ENCODE measurements around the gene ODC1. TPM values are rescaled to one million over a fixed set of nuclear protein-coding genes. Genes with fewer than 3 reads are reported as not detected.

The ODC1 gene
- polyA plus RNA-seq, 1 of the 3 experiments (the other 2 are of a cell fraction), result 253 TPM

DNA sequence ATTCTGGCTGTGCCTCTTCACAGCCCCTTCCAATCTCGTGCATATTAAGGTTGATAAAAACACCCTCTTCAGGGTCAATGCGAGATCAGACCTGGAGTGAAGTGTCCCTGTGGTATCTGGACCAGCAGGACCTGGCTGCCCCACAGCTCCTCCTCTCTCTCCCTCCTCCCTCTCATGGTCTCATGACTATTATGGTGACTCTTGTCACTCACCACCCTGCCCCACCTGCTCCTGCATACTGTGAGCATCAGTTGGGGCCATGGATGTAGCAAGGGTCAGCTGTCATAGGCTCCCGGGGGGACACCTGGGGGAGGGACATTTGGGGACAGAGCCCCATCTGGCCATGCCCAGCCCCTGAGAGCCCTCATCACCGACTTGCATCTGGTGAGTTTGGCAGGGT is 50.2 kb downstream of the ODC1 start:
- no peaks in the 10 kb centered on the region for H3K9me2 ChIP-seq
- no peaks in the 10 kb centered on the region for H3K27me3 ChIP-seq (ENCODE audit: insufficient read depth)
- H3F3A ChIP-seq (replicated peaks; ENCODE audit: insufficient read depth), result no peaks in the 10 kb centered on the region
- H3K4me2 ChIP-seq, result no peak overlapping the region
- H3K27ac ChIP-seq (ENCODE audit: low read depth in 2 of 2, low read length in 1 of 2), result peak overlapping the region in 1 of 2 experiments; percentile 18; a peak in 2 of 4 replicates
- peaks cover 3 to 64% of the 10 kb centered on the region in 2 experiments; a peak in 2 of 4 replicates for H3K4me1 ChIP-seq (ENCODE audit: control insufficient read depth in 1 of 2, insufficient read depth in 2 of 2, low read depth in 1 of 2, low read length in 1 of 2)
- no peak overlapping the region for H2AFZ ChIP-seq (ENCODE audit: low read depth)
- H3K4me3 ChIP-seq (ENCODE audit: low read depth in 2 of 2, low read length in 1 of 2), result no peak overlapping the region
- H3K9me3 ChIP-seq, result no peaks in the 10 kb centered on the region
- TF ChIP-seq, protein P1, sequence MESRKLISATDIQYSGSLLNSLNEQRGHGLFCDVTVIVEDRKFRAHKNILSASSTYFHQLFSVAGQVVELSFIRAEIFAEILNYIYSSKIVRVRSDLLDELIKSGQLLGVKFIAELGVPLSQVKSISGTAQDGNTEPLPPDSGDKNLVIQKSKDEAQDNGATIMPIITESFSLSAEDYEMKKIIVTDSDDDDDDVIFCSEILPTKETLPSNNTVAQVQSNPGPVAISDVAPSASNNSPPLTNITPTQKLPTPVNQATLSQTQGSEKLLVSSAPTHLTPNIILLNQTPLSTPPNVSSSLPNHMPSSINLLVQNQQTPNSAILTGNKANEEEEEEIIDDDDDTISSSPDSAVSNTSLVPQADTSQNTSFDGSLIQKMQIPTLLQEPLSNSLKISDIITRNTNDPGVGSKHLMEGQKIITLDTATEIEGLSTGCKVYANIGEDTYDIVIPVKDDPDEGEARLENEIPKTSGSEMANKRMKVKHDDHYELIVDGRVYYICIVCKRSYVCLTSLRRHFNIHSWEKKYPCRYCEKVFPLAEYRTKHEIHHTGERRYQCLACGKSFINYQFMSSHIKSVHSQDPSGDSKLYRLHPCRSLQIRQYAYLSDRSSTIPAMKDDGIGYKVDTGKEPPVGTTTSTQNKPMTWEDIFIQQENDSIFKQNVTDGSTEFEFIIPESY (IDR thresholded peaks at IDR 0.05; ENCODE audit: borderline replicate concordance, low read depth), result no peak
- TF ChIP-seq GABPA (IDR thresholded peaks at IDR 0.05; ENCODE audit: low read depth), result no peak
- TF ChIP-seq POLR2AphosphoS5 (IDR thresholded peaks at IDR 0.05; ENCODE audit: low read depth, low read length), result no peak
- no peak for TF ChIP-seq FOXM1 (IDR thresholded peaks at IDR 0.05; ENCODE audit: low read depth)
- no peak for TF ChIP-seq FOSL2 (IDR thresholded peaks at IDR 0.05; ENCODE audit: borderline replicate concordance, low read depth)
- no peak for TF ChIP-seq SMC3 (IDR thresholded peaks at IDR 0.05; ENCODE audit: low read depth, low read length)
- TF ChIP-seq, protein P2, sequence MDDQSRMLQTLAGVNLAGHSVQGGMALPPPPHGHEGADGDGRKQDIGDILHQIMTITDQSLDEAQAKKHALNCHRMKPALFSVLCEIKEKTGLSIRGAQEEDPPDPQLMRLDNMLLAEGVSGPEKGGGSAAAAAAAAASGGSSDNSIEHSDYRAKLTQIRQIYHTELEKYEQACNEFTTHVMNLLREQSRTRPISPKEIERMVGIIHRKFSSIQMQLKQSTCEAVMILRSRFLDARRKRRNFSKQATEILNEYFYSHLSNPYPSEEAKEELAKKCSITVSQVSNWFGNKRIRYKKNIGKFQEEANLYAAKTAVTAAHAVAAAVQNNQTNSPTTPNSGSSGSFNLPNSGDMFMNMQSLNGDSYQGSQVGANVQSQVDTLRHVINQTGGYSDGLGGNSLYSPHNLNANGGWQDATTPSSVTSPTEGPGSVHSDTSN (IDR thresholded peaks at IDR 0.05), result no peak
- no peak for TF ChIP-seq TEAD4 (IDR thresholded peaks at IDR 0.05; ENCODE audit: borderline replicate concordance, insufficient read depth)
- no peak for TF ChIP-seq NFIC (IDR thresholded peaks at IDR 0.05; ENCODE audit: borderline replicate concordance)
- TF ChIP-seq TCF12 (IDR thresholded peaks at IDR 0.05), result no peak
- no peak for TF ChIP-seq EZH2phosphoT487 (IDR thresholded peaks at IDR 0.05; ENCODE audit: borderline replicate concordance, low read depth)
- no peak for TF ChIP-seq CHD2 (IDR thresholded peaks at IDR 0.05; ENCODE audit: low read length, partially characterized antibody)
- TF ChIP-seq GATA2 (CRISPR knock-in tag; IDR thresholded peaks at IDR 0.05), result no peak
- POLR2A ChIA-PET, result interaction anchor here (0.5 kb wide), 1 partner anchor 281 kb away, joined by 3 read pairs; no protein-coding TSS in a partner anchor
- DNase-seq, result no peak
- CTCF ChIA-PET, result interaction anchor here (0.8 to 3.8 kb wide), 4 partner anchors 11 to 257 kb away, joined by 3 to 28 read pairs (median 3); no protein-coding TSS in a partner anchor
- 0 out of 2 replicates have a peak, but pooled peaks cover 4% of the 10 kb centered on the region for H4K20me1 ChIP-seq (ENCODE audit: insufficient read depth)
- 65% methylated on average over 4 of the region's 4 CpGs for WGBS (ENCODE audit: low lambda C conversion rate)
- H3K36me3 ChIP-seq (replicated peaks in 1 of 2; ENCODE audit: control insufficient read depth in 1 of 2, insufficient read depth in 2 of 2, low read length in 1 of 2), result peaks cover 0 to 4% of the 10 kb centered on the region in 2 experiments
- H3K79me2 ChIP-seq (ENCODE audit: insufficient read depth), result no peaks in the 10 kb centered on the region
- H3K9ac ChIP-seq, result no peak overlapping the region

DNA sequence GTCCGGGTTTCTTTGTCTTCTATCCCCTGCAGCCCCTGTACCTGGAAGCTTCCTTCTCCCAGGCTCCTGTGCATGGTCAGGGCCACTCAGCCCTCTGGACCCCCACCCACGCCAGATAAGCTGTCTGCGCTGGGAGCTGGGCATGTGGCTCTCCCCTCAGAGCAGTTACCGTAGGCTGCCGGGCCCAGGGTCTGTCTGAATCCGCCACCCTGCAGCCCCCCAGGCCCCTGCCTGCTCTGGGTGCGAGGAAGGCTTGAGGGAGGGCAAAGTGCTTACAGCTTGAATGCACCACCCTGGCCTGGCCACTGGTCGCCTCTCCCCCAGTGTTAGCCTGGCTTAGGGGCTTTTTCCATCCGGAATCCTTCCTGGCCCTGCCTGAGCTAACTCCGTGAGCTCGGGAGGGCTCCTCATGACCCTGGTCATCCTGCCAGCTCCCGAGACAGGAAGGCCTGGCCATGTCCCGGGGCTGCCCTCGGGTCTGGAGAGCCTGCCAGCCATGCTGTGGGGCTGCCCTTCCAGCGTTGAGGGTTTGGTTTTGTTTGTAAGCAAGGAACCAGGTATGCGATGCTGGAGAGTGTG is 50.7 kb downstream of the ODC1 start:
- H3F3A ChIP-seq (replicated peaks; ENCODE audit: insufficient read depth), result no peaks in the 10 kb centered on the region

More for the DNA sequence above, 50.7 kb downstream of the ODC1 start:
- TF ChIP-seq CHD2 (IDR thresholded peaks at IDR 0.05; ENCODE audit: low read length, partially characterized antibody) (no peak), RXRA (IDR thresholded peaks at IDR 0.05; ENCODE audit: borderline replicate concordance, low read depth) (no peak), FOXM1 (IDR thresholded peaks at IDR 0.05; ENCODE audit: low read depth) (no peak)
- TF ChIP-seq, protein P3, sequence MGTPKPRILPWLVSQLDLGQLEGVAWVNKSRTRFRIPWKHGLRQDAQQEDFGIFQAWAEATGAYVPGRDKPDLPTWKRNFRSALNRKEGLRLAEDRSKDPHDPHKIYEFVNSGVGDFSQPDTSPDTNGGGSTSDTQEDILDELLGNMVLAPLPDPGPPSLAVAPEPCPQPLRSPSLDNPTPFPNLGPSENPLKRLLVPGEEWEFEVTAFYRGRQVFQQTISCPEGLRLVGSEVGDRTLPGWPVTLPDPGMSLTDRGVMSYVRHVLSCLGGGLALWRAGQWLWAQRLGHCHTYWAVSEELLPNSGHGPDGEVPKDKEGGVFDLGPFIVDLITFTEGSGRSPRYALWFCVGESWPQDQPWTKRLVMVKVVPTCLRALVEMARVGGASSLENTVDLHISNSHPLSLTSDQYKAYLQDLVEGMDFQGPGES (IDR thresholded peaks at IDR 0.05; ENCODE audit: low read depth, low read length), result no peak
- TF ChIP-seq, protein P4, sequence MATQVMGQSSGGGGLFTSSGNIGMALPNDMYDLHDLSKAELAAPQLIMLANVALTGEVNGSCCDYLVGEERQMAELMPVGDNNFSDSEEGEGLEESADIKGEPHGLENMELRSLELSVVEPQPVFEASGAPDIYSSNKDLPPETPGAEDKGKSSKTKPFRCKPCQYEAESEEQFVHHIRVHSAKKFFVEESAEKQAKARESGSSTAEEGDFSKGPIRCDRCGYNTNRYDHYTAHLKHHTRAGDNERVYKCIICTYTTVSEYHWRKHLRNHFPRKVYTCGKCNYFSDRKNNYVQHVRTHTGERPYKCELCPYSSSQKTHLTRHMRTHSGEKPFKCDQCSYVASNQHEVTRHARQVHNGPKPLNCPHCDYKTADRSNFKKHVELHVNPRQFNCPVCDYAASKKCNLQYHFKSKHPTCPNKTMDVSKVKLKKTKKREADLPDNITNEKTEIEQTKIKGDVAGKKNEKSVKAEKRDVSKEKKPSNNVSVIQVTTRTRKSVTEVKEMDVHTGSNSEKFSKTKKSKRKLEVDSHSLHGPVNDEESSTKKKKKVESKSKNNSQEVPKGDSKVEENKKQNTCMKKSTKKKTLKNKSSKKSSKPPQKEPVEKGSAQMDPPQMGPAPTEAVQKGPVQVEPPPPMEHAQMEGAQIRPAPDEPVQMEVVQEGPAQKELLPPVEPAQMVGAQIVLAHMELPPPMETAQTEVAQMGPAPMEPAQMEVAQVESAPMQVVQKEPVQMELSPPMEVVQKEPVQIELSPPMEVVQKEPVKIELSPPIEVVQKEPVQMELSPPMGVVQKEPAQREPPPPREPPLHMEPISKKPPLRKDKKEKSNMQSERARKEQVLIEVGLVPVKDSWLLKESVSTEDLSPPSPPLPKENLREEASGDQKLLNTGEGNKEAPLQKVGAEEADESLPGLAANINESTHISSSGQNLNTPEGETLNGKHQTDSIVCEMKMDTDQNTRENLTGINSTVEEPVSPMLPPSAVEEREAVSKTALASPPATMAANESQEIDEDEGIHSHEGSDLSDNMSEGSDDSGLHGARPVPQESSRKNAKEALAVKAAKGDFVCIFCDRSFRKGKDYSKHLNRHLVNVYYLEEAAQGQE (IDR thresholded peaks at IDR 0.05; ENCODE audit: low read depth, low read length), result no peak
- H3K4me1 ChIP-seq (ENCODE audit: control insufficient read depth in 1 of 2, insufficient read depth in 2 of 2, low read depth in 1 of 2, low read length in 1 of 2), result peaks cover 3 to 66% of the 10 kb centered on the region in 2 experiments; a peak in 3 of 4 replicates
- H3K9me2 ChIP-seq, result no peaks in the 10 kb centered on the region
- no peak overlapping the region for H2AFZ ChIP-seq (ENCODE audit: low read depth)
- H3K79me2 ChIP-seq (ENCODE audit: insufficient read depth), result 0 out of 2 replicates have a peak, but pooled peaks cover 2% of the 10 kb centered on the region
- no peak overlapping the region for H3K4me3 ChIP-seq (ENCODE audit: low read depth in 2 of 2, low read length in 1 of 2)
- 92% methylated on average over 6 of the region's 16 CpGs for WGBS (ENCODE audit: low lambda C conversion rate)
- no peak for DNase-seq
- ChIA-PET CTCF (interaction anchor here (0.7 to 3.8 kb wide), 5 partner anchors 11 to 272 kb away, joined by 3 to 28 read pairs (median 3); no protein-coding TSS in a partner anchor), POLR2A (interaction anchor here (0.5 kb wide), 1 partner anchor 280 kb away, joined by 3 read pairs; no protein-coding TSS in a partner anchor)
- H3K4me2 ChIP-seq, result no peak overlapping the region
- H3K27ac ChIP-seq (ENCODE audit: low read depth in 2 of 2, low read length in 1 of 2), result peak overlapping the region in 1 of 2 experiments; percentile 18; a peak in 2 of 4 replicates
- no peaks in the 10 kb centered on the region for H3K9me3 ChIP-seq
- H3K9ac ChIP-seq, result no peak overlapping the region
- H3K27me3 ChIP-seq (ENCODE audit: insufficient read depth), result no peaks in the 10 kb centered on the region
- 0 out of 2 replicates have a peak, but pooled peaks cover 4% of the 10 kb centered on the region for H4K20me1 ChIP-seq (ENCODE audit: insufficient read depth)
- peaks cover 0 to 4% of the 10 kb centered on the region in 2 experiments for H3K36me3 ChIP-seq (replicated peaks in 1 of 2; ENCODE audit: control insufficient read depth in 1 of 2, insufficient read depth in 2 of 2, low read length in 1 of 2)
